K562 (cell line): ENCODE data around the gene BACH1. TPM values are rescaled to one million over a fixed set of nuclear protein-coding genes. Genes with fewer than 3 reads are reported as not detected.
A peak's percentile ranks its signal among the peaks of the same experiment; 100 is the strongest.

ENCODE experiments used
- ATAC-seq: fragments of 200-7000 bp; cut with Tn5 transposase; 3 replicates; pipeline ENCODE4 v1.9.1; 2020; ENCODE audit warnings: moderate library complexity
- BruUV-seq: library from RNA; stranded (reverse); fragments of 400-500 nt; replicated peaks from 2 replicates; lab custom pipeline; 2021; lab: Mats Ljungman, UMichigan
- CTCF ChIA-PET: fragments of 300-600 bp; formaldehyde crosslinking; extraction: SDS; loops from one replicate; lab custom pipeline; 2021; ENCODE audit warnings: low intra/inter-chr PET ratio; lab: Yijun Ruan, JAX
- POLR2A ChIA-PET: fragments of 300-600, 350-650 bp; sonication (Branson Sonifier 250); formaldehyde crosslinking; extraction: SDS; loops from one replicate; lab custom pipeline; 2021; ENCODE audit warnings: antibody characterized with exemption, inconsistent platforms; lab: Yijun Ruan, JAX
- DNase-seq, 4 experiments: peaks; one replicate each; pipeline versions ENCODE4 v3.0.0 to v3.0.0-alpha.2; 2011 to 2018; ENCODE audit warnings: low spot score in 3 of 4, mixed read lengths in 3 of 4; ENCODE audit errors: extremely low read depth in 1 of 4
- FAIRE-seq: peaks from 2 replicates; lab custom pipeline; 2011; peaks lifted over from hg19 to GRCh38; lab: Jason Lieb, UNC
- H2AFZ ChIP-seq: 2 replicates; pipeline ENCODE4 v1.6.0; 2011; ENCODE audit warnings: low read depth, low read length, control low read depth, inconsistent platforms
- H3K27ac ChIP-seq: fragments of 200-600 bp; 3 replicates; pipeline ENCODE4 v1.8.0; 2011; ENCODE audit warnings: low read depth, mild to moderate bottlenecking, control low read depth, inconsistent platforms, low read length, moderate library complexity, mixed read lengths; ENCODE audit errors: extremely low read depth
- H3K27me3 ChIP-seq, 2 experiments: fragments of 300-600 bp in 1 of 2; 2 replicates in 1 of 2; 3 replicates in 1 of 2; pipeline versions ENCODE4 v1.6.0 to v1.8.0; 2011; ENCODE audit warnings: inconsistent platforms in 2 of 2, low read length in 2 of 2, mild to moderate bottlenecking in 1 of 2, mixed read lengths in 1 of 2, moderate library complexity in 1 of 2; ENCODE audit not compliant: control insufficient read depth in 2 of 2, insufficient read depth in 2 of 2
- H3K36me3 ChIP-seq: fragments of 300-600 bp; 3 replicates; pipeline ENCODE4 v1.8.0; 2011; ENCODE audit warnings: mild to moderate bottlenecking, low read length, inconsistent platforms; ENCODE audit not compliant: control insufficient read depth, insufficient read depth
- H3K4me1 ChIP-seq, 2 experiments: fragments of 200-600 bp in 1 of 2; replicated peaks in 1 of 2; 2 replicates in 1 of 2; 3 replicates in 1 of 2; pipeline versions ENCODE4 v1.5.1 to v1.8.0; 2011; ENCODE audit warnings: inconsistent platforms in 2 of 2, low read length in 2 of 2, mild to moderate bottlenecking in 1 of 2, mixed read lengths in 1 of 2, moderate library complexity in 1 of 2; ENCODE audit not compliant: control insufficient read depth in 2 of 2, insufficient read depth in 2 of 2
- H3K4me2 ChIP-seq: 2 replicates; pipeline ENCODE4 v1.6.1; 2011; ENCODE audit warnings: low read length, control low read depth, inconsistent platforms, mixed read lengths; ENCODE audit not compliant: insufficient read depth
- H3K4me3 ChIP-seq: fragments of 200-600 bp; sonication (generic), shearing (Covaris generic); 2 replicates; pipeline ENCODE4 v1.5.1; 2016; ENCODE audit warnings: control low read depth, inconsistent platforms
- H3K79me2 ChIP-seq: fragments of 200-600 bp; 3 replicates; pipeline ENCODE4 v1.8.0; 2011; ENCODE audit warnings: low read length, inconsistent platforms; ENCODE audit not compliant: control insufficient read depth, insufficient read depth
- H3K9ac ChIP-seq, 2 experiments: 2 replicates each; pipeline versions ENCODE4 v1.6.0 to v1.6.1; 2011; ENCODE audit warnings: low read depth in 2 of 2, low read length in 2 of 2, control low read depth in 1 of 2, inconsistent platforms in 1 of 2, mild to moderate bottlenecking in 1 of 2, mixed read lengths in 1 of 2; ENCODE audit not compliant: insufficient read depth in 1 of 2
- H3K9me1 ChIP-seq: one replicate; pipeline ENCODE4 v1.6.0; 2011; ENCODE audit warnings: inconsistent platforms, mild to moderate bottlenecking, low read length, moderate library complexity; ENCODE audit not compliant: control insufficient read depth, insufficient read depth
- H3K9me3 ChIP-seq: replicated peaks from 2 replicates; pipeline ENCODE4 v1.5.1; 2011; ENCODE audit warnings: low read depth, low read length, inconsistent platforms; ENCODE audit not compliant: control insufficient read depth, insufficient read depth
- H4K20me1 ChIP-seq: replicated peaks from 2 replicates; pipeline ENCODE4 v1.6.1; 2011; ENCODE audit warnings: low read length, inconsistent platforms, mixed read lengths; ENCODE audit not compliant: control insufficient read depth, insufficient read depth
- CREB1 ChIP-seq, 2 experiments: sonication (generic) in 1 of 2; formaldehyde crosslinking in 1 of 2; IDR thresholded peaks; 2 replicates each; pipeline versions ENCODE4 v1.6.1 to v1.8.0; 2012 to 2022; ENCODE audit warnings: inconsistent platforms in 1 of 2, mild to moderate bottlenecking in 1 of 2, missing genetic modification reagents in 1 of 2, moderate library complexity in 1 of 2
- EP400 ChIP-seq: fragments of 450-650 bp; IDR thresholded peaks from 2 replicates; pipeline ENCODE4 v1.6.1; 2017; ENCODE audit warnings: antibody characterized with exemption, mild to moderate bottlenecking, moderate library complexity
- KLF6 ChIP-seq: fragments of 250-450 bp; sonication (Bioruptor Pico); IDR thresholded peaks from 2 replicates; pipeline ENCODE4 v1.4.0; 2020; ENCODE audit warnings: mild to moderate bottlenecking, moderate library complexity, borderline replicate concordance
- NRF1 ChIP-seq, 2 experiments: fragments of 450-650 bp; IDR thresholded peaks in 1 of 2; conservative IDR thresholded peaks in 1 of 2; 2 replicates each; pipeline ENCODE4 v1.6.1; 2014; ENCODE audit warnings: mild to moderate bottlenecking in 2 of 2
- RBM22 ChIP-seq: fragments of 200-400 bp; formaldehyde crosslinking; IDR thresholded peaks from 2 replicates; pipeline ENCODE4 v1.6.1; 2018; ENCODE audit warnings: low read length, low read depth; ENCODE audit not compliant: poor library complexity, severe bottlenecking
- SETDB1 ChIP-seq: IDR thresholded peaks from one replicate; pipeline ENCODE4 v1.6.1; 2012; ENCODE audit warnings: low read length, control low read depth, inconsistent platforms
- SIRT6 ChIP-seq: IDR thresholded peaks from one replicate; pipeline ENCODE4 v1.6.1; 2012; ENCODE audit warnings: low read depth, mild to moderate bottlenecking, control low read depth, inconsistent platforms, low read length, moderate library complexity
- SRSF9 ChIP-seq: fragments of 200-400 bp; formaldehyde crosslinking; IDR thresholded peaks from 2 replicates; pipeline ENCODE4 v1.6.1; 2017; ENCODE audit warnings: low read depth, low read length, borderline replicate concordance
- TRIM28 ChIP-seq: fragments of 450-650 bp; IDR thresholded peaks from 2 replicates; pipeline ENCODE4 v1.6.1; 2017
- WHSC1 ChIP-seq: IDR thresholded peaks from one replicate; pipeline ENCODE4 v1.6.1; 2012; ENCODE audit warnings: low read length, control low read depth, inconsistent platforms
- ZNF561 ChIP-seq: fragments of 450-650 bp; formaldehyde crosslinking; conservative IDR thresholded peaks from 2 replicates; pipeline ENCODE4 v1.4.0; 2020; ENCODE audit warnings: mild to moderate bottlenecking, moderate library complexity
- WGBS: fragments of 100-300 bp; shearing (Covaris generic); methylation state at CpG from one replicate; pipeline ENCODE4 v1.1.6; 2016; ENCODE audit warnings: low coverage, mixed read lengths; ENCODE audit not compliant: insufficient coverage; ENCODE audit errors: missing lambda C conversion rate; 5-methylcytosine and 5-hydroxymethylcytosine counted together
- in situ Hi-C: fragments of 300-500 bp; cut with MboI; formaldehyde crosslinking; loops from 4 replicates; pipeline ENCODE4 v1.15.0; 2018; ENCODE audit warnings: inconsistent platforms, mixed read lengths
- intact Hi-C: fragments of 100-400 bp; cut with micrococcal nuclease; formaldehyde crosslinking; loops from 2 replicates; pipeline ENCODE4 v1.14.2; 2022
- polyA plus RNA-seq, 8 experiments: library from polyadenylated mRNA; depleted of rRNA in 4 of 8; stranded (reverse) in 5 of 8; unstranded in 3 of 8; fragments of >200 nt; fragmentation: Nextera tagmentation in 2 of 8; fragmentation: Illumina TruSeq in 1 of 8; extraction: Ambion mirVana in 2 of 8; extraction: Trizol in 1 of 8; gene quantifications; 2 replicates each; pipeline versions ENCODE4 v1.2.1 to v1.2.3, GENCODE V29; 2011 to 2014; ENCODE audit warnings: inconsistent platforms in 1 of 8, missing spikeins in 1 of 8
- total RNA-seq, 7 experiments: library from RNA; depleted of rRNA in 6 of 7; stranded (reverse); fragments of >200 nt in 6 of 7; fragmentation: Illumina TruSeq in 2 of 7; extraction: Trizol in 2 of 7; gene quantifications; 2 replicates each; pipeline versions ENCODE4 v1.2.1 to v1.2.3, GENCODE V29; 2011 to 2021; ENCODE audit warnings: low replicate concordance in 1 of 7
- TF ChIP-seq, protein P1 (sequence below), 2 experiments: fragments of 200-800 bp in 1 of 2; sonication (Bioruptor generic) in 1 of 2; sonication (generic) in 1 of 2; formaldehyde crosslinking in 1 of 2; IDR thresholded peaks in 1 of 2; conservative IDR thresholded peaks in 1 of 2; 2 replicates each; pipeline versions ENCODE4 v1.5.0 to v1.6.1; 2016 to 2020; ENCODE audit warnings: missing compliant biosample characterization in 1 of 2, missing genetic modification characterization in 1 of 2, missing genetic modification reagents in 1 of 2
- TF ChIP-seq, protein P2 (sequence below), 2 experiments: fragments of 450-650 bp; IDR thresholded peaks; 2 replicates each; pipeline ENCODE4 v1.6.1; 2018; ENCODE audit warnings: mild to moderate bottlenecking in 2 of 2, low read depth in 1 of 2; ENCODE audit not compliant: partially characterized antibody in 2 of 2

Gene BACH1
- total and polyA plus RNA-seq, 9 of the 15 experiments (the other 6 are each of a cell fraction or from before 2014, with no cell fraction given): 10.6 to 58.5 (median 28.6) TPM

DNA sequence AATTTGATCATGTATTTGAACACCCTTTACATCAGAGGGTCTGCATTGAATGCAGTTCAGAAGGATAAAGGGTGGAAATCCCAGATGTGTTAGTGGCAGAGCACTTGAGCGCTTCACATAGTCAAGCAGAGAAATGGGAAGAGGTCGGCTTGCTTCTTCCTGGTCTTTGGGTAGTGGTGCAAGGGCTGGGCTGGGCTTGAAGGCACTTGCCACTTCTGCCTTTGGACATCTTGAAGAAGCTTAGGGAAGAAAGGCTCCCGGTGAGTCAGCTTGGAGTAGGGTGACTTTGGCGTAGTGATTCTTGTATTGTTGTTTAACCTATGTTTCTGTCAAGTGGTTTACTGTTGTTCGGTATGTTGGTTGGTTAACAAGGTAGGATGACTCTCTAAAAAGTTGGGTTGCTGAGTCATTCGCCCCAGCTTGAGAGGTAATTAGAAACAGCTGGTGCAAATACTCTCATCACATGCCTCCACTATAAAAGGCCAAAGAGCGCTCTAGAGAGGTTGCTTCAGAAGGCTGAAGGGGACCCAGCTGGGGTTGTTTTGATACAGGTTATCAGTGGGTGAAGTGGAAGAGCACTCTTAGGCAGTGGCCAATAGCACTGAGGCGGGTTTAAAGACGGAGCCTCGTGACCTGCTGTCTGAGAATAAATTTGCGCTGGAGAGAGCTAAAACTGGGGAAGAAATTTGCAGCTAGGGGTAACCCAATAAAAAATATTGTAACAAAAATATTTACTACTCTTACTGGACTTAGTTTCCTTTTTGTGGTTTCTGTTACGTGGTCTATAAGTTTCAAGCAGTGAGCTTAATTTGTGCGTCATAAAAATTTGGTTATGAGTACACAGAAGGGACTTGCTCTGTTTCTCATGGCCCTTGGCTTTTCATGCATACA lies 1.4 kb downstream of the BACH1 start:
- peaks cover 16 to 43% of the 10 kb centered on the region in 2 experiments for H3K4me1 ChIP-seq
- H3K9me1 ChIP-seq: no peaks in the 10 kb centered on the region
- DNase-seq: peak; percentile 60 to 93 (median 74)
- FAIRE-seq: peak; percentile 92
- H2AFZ ChIP-seq: peak overlapping the region; percentile 74
- POLR2A ChIA-PET: interaction anchor here (0.7 to 11.8 kb wide), 17 partner anchors 10 to 447 kb away, joined by 3 to 220 read pairs (median 4); partner anchors contain the start of genes CCT8 and USP16
- peak overlapping the region; percentile 100 for H3K4me2 ChIP-seq
- in situ Hi-C loops (no loop called here), intact Hi-C loops (loop anchor here (5.0 to 10.0 kb wide), 4 partner anchors 42 to 355 kb away; partner anchors contain the start of gene CCT8)
- under 1% methylated on average over 13 of the region's 13 CpGs for WGBS
- CTCF ChIA-PET: no interaction called here
- TSS peak; percentile 38 for BruUV-seq
- H3K79me2 ChIP-seq: peaks cover 61% of the 10 kb centered on the region
- H4K20me1 ChIP-seq: peaks cover 41% of the 10 kb centered on the region
- H3K9me3 ChIP-seq: no peaks in the 10 kb centered on the region
- peak overlapping the region; percentile 80 to 98; a peak in 3 of 4 replicates for H3K9ac ChIP-seq
- H3K36me3 ChIP-seq: peaks cover 5% of the 10 kb centered on the region; the same call in 2 of the 3 replicates
- H3K27ac ChIP-seq: peak overlapping the region; percentile 98
- ATAC-seq: peak; percentile 53
- no peaks in the 10 kb centered on the region for H3K27me3 ChIP-seq
- H3K4me3 ChIP-seq: peak overlapping the region; percentile 74
- TF ChIP-seq TRIM28 (no peak), KLF6 (CRISPR knock-in tag) (no peak; the same call in 1 of the 2 replicates), EP400 (no peak; the same call in none of the 2 replicates), NRF1 (conservative IDR thresholded peaks at IDR 0.05 in 1 of 2, IDR thresholded peaks at IDR 0.05 in 1 of 2) (no peak), SIRT6 (no peak), ZNF561 (CRISPR knock-in tag) (no peak), WHSC1 (no peak), CREB1 (IDR thresholded peaks at IDR 0.05) (no peak), CREB1 (CRISPR knock-in tag; IDR thresholded peaks at IDR 0.05) (no peak), RBM22 (no peak), SETDB1 (no peak), SRSF9 (no peak)
- TF ChIP-seq, protein P1, sequence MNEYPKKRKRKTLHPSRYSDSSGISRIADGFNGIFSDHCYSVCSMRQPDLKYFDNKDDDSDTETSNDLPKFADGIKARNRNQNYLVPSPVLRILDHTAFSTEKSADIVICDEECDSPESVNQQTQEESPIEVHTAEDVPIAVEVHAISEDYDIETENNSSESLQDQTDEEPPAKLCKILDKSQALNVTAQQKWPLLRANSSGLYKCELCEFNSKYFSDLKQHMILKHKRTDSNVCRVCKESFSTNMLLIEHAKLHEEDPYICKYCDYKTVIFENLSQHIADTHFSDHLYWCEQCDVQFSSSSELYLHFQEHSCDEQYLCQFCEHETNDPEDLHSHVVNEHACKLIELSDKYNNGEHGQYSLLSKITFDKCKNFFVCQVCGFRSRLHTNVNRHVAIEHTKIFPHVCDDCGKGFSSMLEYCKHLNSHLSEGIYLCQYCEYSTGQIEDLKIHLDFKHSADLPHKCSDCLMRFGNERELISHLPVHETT (CRISPR knock-in tag; conservative IDR thresholded peaks at IDR 0.05 in 1 of 2, IDR thresholded peaks at IDR 0.05 in 1 of 2): peak in 1 of 2 experiments; percentile 74; a peak in 2 of 4 replicates
- TF ChIP-seq, protein P2, sequence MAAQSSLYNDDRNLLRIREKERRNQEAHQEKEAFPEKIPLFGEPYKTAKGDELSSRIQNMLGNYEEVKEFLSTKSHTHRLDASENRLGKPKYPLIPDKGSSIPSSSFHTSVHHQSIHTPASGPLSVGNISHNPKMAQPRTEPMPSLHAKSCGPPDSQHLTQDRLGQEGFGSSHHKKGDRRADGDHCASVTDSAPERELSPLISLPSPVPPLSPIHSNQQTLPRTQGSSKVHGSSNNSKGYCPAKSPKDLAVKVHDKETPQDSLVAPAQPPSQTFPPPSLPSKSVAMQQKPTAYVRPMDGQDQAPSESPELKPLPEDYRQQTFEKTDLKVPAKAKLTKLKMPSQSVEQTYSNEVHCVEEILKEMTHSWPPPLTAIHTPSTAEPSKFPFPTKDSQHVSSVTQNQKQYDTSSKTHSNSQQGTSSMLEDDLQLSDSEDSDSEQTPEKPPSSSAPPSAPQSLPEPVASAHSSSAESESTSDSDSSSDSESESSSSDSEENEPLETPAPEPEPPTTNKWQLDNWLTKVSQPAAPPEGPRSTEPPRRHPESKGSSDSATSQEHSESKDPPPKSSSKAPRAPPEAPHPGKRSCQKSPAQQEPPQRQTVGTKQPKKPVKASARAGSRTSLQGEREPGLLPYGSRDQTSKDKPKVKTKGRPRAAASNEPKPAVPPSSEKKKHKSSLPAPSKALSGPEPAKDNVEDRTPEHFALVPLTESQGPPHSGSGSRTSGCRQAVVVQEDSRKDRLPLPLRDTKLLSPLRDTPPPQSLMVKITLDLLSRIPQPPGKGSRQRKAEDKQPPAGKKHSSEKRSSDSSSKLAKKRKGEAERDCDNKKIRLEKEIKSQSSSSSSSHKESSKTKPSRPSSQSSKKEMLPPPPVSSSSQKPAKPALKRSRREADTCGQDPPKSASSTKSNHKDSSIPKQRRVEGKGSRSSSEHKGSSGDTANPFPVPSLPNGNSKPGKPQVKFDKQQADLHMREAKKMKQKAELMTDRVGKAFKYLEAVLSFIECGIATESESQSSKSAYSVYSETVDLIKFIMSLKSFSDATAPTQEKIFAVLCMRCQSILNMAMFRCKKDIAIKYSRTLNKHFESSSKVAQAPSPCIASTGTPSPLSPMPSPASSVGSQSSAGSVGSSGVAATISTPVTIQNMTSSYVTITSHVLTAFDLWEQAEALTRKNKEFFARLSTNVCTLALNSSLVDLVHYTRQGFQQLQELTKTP (IDR thresholded peaks at IDR 0.05; ENCODE audit: low read depth in 1 of 2, partially characterized antibody in 2 of 2): peak in 1 of 2 experiments; percentile 58
